ENCODE data around the gene FMN2. TPM values are rescaled to one million over a fixed set of nuclear protein-coding genes. Genes with fewer than 3 reads are reported as not detected.

The FMN2 gene
- total RNA-seq, 3 donors from 2014 or later, result 0.96 to 30.4 (median 3.5) TPM

DNA sequence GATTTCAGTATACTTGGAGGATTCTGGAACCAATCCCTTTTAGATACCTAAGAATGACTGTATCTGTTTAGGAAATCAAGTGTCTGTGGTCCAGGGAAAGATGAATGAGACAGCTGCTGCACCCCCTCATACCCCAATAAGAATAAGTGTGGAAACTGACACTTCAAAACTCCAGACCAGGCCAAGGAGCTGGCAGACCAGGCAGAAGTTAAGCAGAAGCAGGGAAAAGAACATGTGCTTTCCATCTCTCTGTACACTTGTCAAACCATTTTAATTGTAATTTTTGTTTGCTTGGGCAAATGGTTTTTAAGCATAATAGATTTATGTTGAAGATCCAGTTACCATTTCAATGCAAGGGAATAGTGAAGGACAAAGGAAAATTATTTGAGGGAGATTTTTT, 420.1 kb downstream of the FMN2 start:
- DNase-seq (no peak), ATAC-seq (no peak)
- H3K4me3 ChIP-seq, result no peak overlapping the region
- no peaks in the 10 kb centered on the region for H3K9me3 ChIP-seq
- no peaks in the 10 kb centered on the region for H3K4me1 ChIP-seq (ENCODE audit: low read depth)
- intact Hi-C loops (cut with DNase I, micrococcal nuclease), result no loop called here
- TF ChIP-seq, protein P1, sequence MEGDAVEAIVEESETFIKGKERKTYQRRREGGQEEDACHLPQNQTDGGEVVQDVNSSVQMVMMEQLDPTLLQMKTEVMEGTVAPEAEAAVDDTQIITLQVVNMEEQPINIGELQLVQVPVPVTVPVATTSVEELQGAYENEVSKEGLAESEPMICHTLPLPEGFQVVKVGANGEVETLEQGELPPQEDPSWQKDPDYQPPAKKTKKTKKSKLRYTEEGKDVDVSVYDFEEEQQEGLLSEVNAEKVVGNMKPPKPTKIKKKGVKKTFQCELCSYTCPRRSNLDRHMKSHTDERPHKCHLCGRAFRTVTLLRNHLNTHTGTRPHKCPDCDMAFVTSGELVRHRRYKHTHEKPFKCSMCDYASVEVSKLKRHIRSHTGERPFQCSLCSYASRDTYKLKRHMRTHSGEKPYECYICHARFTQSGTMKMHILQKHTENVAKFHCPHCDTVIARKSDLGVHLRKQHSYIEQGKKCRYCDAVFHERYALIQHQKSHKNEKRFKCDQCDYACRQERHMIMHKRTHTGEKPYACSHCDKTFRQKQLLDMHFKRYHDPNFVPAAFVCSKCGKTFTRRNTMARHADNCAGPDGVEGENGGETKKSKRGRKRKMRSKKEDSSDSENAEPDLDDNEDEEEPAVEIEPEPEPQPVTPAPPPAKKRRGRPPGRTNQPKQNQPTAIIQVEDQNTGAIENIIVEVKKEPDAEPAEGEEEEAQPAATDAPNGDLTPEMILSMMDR (IDR thresholded peaks at IDR 0.05), result no peak
- H3K36me3 ChIP-seq (ENCODE audit: low read depth), result no peaks in the 10 kb centered on the region

DNA sequence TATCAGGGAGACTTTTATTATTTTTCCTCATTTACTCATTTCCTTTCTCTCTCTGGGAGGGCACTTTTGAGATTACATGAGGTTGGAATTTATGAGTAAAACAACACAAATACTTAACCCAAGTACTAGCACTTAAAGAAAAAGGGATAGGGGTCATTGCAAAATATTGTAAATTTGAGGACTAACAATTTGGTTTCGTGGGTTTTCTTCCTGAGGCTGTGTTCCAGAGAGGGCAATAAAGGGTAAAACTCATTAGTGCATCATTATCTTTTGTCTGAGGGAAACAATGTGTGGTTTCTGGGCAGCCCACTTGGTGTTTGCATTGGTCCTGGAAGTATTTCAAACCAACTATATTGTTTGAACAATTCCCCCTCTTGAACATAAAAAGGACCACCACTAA, 423.8 kb downstream of the FMN2 start:
- Histone ChIP-seq H3K4me1 (ENCODE audit: low read depth) (no peaks in the 10 kb centered on the region), H3K4me3 (no peak overlapping the region), H3K36me3 (ENCODE audit: low read depth) (no peaks in the 10 kb centered on the region), H3K9me3 (no peaks in the 10 kb centered on the region)
- TF ChIP-seq, protein P1 (IDR thresholded peaks at IDR 0.05), result no peak
- ATAC-seq (no peak), DNase-seq (no peak)
- intact Hi-C loops (cut with DNase I, micrococcal nuclease), result no loop called here

DNA sequence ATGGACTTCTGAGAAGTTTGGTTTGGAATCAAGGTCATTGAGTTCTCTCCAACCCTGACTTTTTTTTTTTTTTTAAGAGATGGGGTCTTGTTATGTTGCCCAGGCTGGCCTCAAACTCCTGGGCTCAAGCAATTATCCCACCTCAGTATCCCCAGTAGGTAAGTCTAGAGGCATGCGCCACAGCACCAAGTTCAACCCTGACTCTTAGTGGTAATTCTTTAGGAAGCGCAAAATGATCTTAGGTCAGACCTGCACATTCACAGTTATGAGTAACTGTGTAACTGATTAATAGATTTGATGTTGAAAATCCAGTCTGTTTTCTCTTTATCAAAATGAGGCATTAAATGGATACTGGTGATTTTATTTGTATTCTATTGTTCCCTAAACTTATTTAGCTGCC, 424.4 kb downstream of the FMN2 start:
- no peaks in the 10 kb centered on the region for H3K9me3 ChIP-seq
- DNase-seq (no peak), ATAC-seq (no peak)
- H3K4me1 ChIP-seq (ENCODE audit: low read depth), result no peaks in the 10 kb centered on the region
- intact Hi-C loops (cut with DNase I, micrococcal nuclease), result no loop called here
- no peak overlapping the region for H3K4me3 ChIP-seq
- no peaks in the 10 kb centered on the region for H3K36me3 ChIP-seq (ENCODE audit: low read depth)
- TF ChIP-seq, protein P1 (IDR thresholded peaks at IDR 0.05), result no peak

DNA sequence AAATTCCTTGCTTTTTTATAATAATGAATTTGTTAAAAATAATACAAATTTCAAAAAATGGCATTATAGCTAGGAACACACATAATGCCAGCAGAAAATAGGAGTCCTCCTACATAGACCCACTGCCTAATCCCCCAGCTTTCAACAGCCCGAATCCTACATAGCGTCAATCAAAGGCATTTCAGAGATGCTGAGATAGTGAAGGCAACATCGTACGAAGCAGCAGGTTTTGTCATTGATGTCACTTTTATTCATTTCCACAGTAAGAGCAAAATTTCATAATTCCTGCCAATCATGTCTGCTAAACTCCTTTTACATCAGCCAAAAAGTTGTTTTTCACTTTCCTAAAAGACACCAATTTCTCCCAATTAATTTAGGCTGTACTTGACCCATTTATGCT, 426.2 kb downstream of the FMN2 start:
- no peak for DNase-seq
- intact Hi-C loops (cut with DNase I, micrococcal nuclease), result no loop called here
- TF ChIP-seq, protein P1 (IDR thresholded peaks at IDR 0.05), result no peak
- H3K9me3 ChIP-seq, result no peaks in the 10 kb centered on the region
- no peaks in the 10 kb centered on the region for H3K36me3 ChIP-seq (ENCODE audit: low read depth)
- H3K4me1 ChIP-seq (ENCODE audit: low read depth), result no peaks in the 10 kb centered on the region
- no peak for ATAC-seq
- H3K4me3 ChIP-seq, result no peak overlapping the region

DNA sequence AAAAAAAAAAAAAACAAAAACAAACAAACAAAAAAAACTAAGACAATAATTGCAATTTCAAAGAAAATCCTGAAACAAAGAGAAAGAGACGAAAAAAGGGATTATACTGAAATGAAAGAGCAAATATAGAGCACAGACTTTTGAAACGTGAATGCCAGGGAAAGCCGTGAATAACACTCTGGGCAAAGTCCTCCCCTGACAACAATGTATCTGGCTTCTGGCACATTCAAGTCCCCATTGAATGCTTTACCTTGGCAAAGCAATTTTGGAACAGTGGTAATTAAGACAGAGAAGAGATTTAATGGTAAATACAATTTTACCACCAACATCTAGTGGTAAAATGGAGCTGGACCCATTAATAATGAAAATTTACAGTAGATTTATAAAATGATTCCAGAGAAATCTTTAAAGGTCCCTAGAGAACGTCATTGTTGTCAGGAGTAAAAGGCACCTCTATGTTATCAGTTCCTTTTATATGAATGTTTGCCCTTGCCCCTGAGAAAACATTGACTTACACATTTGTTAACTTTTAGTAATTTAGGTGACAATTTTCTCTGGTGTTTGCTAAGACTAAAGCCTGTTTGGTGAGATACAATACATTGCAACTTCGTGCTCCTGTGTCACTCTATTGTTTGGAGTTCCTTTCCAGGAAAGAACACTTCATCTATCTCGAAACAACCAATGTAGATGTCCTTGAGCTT, 430.6 kb downstream of the FMN2 start:
- H3K4me3 ChIP-seq, result no peak overlapping the region
- TF ChIP-seq, protein P1 (IDR thresholded peaks at IDR 0.05), result no peak
- H3K9me3 ChIP-seq, result no peaks in the 10 kb centered on the region
- no peaks in the 10 kb centered on the region for H3K4me1 ChIP-seq (ENCODE audit: low read depth)
- DNase-seq (peak in 1 of 3 donors; percentile 27), ATAC-seq (peak; percentile 80)
- H3K36me3 ChIP-seq (ENCODE audit: low read depth), result no peaks in the 10 kb centered on the region
- intact Hi-C loops (cut with DNase I, micrococcal nuclease), result no loop called here
